Measurements from ENCODE around the gene CXorf58. TPM values are rescaled to one million over a fixed set of nuclear protein-coding genes. Genes with fewer than 3 reads are reported as not detected.
A peak's percentile ranks its signal among the peaks of the same experiment; 100 is the strongest.
"Not testable (repeated sequence)": the region's sequence is repeated elsewhere in the genome, so short reads cannot be mapped to it uniquely, and the experiment has no call there.

The CXorf58 gene, protein sequence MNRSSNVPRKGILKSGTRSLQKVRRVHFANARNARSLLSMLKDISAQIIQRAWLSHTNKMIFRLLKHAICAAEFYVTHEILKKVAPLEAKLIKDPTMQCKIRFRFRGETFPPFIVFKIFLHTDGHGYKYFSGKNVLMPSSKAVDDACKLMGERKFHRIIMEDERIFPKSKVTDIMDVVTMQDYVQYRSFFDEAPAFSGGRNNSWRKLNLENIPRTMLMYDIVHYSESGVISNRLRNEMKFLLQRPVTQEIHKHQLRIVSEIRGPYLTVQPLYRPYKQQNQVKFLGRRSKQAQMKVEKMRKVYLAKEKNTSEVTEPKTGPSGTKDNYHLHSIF
- under 1 TPM; 0.18 to 0.68 (median 0.24) TPM for polyA plus RNA-seq (ENCODE audit: insufficient read length in 4 of 4)

DNA sequence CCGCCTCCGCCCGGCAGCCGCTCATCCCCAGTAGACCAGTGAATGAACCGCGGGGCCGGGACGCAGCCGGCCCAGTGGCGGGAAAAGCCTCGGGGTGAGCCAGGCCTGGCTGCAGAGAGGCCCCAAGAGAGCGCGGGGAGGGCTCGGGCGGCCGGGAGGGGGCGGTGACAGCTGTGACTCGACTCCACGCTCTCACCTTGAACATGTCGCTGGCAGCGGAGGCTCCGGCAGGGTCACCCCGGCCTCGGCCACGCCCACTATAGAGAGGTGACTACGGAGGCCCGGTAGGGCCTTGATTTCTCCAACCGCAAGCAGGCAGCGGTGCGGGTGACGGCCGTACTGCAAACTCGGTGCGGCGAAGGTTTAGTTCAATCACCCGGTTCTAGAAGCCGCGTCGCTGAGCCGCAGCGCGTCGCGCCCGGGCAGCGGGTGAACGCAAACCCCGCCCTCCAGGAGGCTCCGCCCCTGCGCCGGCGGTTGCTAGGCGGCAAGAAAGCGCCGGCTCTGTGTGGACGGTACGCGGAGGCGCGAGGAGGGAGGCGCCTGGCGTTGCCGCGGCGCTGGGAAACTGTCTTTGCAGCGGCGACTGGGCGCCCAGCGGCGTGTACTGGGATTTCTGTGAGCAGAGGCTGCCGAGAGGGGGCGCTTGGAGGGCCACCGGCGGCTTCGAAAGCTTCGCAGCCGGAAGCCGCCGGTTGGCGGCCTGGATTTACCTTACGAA, at the start of gene CXorf58, which contains the start of gene APOO:
TSS of gene CXorf58 (plus strand) at position 509 of the 721 bp plus-strand sequence. CDS start 2,297 bp downstream, outside the sequence.
TSS of gene APOO (minus strand) at position 441 of the 721 bp plus-strand sequence. CDS start at position 205, 236 bp downstream.
- DNase-seq (ENCODE audit: low read depth in 4 of 4, low spot score in 3 of 4), result peak; percentile 75 to 82 (median 79)

DNA sequence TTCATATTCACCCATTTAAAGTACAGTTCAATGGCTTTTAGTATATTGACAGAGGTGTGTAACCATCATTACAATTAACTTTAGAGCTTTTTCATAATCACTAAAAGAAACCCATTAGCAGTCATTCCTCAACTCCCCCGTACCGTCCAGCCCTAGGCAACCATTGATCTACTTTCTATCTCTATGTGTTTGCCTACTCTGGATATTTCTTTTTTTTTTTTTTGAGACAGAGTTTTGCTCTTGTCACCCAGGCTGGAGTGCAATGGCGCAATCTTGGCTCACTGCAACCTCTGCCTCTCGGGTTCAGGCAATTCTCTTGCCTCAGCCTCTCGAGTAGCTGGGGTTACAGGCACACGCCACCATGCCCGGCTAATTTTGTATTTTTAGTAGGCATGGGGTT, 48.6 kb upstream of the CXorf58 start:
- not testable (repeated sequence) for DNase-seq (ENCODE audit: low read depth in 4 of 4, low spot score in 3 of 4)

DNA sequence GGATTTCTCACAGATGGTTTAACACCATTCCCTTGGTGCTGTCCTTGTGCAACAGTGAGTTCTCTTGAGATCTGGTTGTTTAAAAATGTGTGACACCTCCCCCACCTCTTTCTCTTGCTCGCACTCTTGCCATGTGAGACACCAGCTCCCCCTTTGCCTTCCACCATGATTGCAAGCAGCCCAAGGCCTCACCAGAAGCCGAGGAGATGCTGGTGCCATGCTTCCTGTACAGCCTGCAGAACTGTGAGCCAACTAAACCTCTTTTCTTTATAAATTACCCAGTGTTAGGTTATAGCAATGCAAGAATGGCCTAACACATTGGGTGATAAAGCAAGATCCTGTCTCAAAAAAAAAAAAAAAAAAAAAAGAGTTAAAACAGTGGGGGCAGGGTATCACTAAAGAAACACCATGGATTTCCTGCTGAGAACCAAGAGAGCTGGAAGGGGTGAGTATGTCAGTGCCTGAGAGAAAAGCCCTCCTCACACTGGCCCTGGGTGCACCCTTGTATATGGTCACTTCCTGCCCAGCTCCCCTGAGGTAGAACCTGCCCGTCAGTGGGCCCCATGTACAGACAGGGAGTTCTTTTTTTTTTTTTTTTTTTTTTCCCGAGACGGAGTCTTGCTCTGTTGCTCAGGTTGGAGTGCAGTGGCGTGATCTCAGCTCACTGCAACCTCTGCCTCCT, 46.5 kb upstream of the CXorf58 start:
- no peak for DNase-seq (ENCODE audit: low read depth in 4 of 4, low spot score in 3 of 4)

DNA sequence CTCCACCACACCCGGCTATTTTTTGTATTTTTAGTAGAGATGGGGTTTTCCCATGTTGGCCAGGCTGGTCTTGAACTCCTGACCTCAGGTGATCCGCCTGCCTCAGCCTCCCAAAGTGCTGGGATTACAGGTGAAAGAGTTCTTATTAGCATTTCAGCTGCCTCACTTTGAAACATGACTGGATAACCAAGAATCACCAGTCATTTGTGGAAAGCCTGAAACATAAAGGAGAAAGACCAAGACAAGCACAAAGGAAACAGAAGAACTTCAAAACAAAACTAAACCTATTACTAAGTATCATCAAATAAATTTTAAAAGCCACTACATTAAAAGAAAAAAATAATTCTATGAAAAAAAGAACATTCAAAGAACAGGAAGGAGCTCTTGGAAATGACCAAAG, 45.9 kb upstream of the CXorf58 start:
- DNase-seq (ENCODE audit: low read depth in 4 of 4, low spot score in 3 of 4), result not testable (repeated sequence)

DNA sequence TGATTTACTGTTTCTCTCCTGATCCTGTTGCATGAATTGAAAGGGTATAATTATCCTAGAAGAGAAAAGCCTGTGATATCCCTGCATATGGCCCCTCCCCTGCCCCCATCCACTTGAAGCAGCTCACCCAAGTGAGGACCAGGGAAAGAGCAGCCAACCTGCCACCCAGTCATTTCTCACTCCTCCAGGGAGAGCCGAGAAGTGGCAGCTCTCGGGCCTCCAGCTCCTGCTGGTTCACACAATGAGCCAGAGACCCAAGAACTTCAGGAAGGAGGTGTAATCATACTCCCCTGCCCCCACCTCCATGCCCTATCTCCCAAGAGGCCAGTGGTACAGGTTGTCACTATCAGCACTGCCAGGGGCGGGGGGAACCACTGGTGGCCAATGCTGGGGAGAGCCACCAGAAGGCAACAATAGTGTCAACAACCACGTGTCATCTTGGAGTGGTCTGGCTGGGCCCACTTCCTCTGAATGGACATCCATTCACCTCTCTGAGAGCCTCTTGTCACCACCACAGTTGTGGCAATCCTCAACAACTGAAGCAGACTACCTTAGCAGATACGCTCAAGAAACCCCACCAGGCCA, 43.0 kb upstream of the CXorf58 start:
- no peak for DNase-seq (ENCODE audit: low read depth in 4 of 4, low spot score in 3 of 4)

- no peak for DNase-seq (ENCODE audit: low read depth in 4 of 4, low spot score in 3 of 4)
Measured at GRCh38 chrX:23870041-23870440, 37.8 kb upstream of the CXorf58 start.

DNA sequence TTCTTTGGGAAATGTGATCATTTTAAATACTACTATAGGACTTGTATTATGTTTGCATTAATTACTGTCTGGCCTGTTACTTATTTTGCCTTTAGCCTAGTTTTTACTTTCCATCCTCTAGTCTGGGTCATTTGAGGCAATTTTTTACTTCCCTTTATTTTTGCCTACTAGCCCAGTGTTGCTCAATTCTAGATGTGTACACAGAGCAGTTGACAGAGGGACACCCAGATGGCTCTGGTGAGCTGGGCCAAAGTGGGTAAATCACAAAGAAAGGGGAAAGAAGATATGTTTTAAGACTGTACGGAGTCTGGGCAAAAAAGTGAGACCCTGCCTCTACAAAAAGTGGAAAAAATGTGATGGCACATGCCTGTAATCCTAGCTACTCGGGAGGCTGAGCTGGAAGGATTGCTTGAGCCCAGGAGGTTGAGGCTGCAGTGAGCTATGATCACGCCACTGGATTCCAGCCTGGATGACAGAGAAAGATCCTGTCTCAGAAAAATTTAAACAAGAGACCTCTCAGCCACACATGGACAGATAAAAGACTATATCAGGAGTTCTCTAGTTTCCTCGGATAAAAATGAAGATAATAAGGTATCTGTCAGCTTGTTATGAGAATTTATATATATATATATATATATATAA, 35.8 kb upstream of the CXorf58 start:
- no peak for DNase-seq (ENCODE audit: low read depth in 4 of 4, low spot score in 3 of 4)

DNA sequence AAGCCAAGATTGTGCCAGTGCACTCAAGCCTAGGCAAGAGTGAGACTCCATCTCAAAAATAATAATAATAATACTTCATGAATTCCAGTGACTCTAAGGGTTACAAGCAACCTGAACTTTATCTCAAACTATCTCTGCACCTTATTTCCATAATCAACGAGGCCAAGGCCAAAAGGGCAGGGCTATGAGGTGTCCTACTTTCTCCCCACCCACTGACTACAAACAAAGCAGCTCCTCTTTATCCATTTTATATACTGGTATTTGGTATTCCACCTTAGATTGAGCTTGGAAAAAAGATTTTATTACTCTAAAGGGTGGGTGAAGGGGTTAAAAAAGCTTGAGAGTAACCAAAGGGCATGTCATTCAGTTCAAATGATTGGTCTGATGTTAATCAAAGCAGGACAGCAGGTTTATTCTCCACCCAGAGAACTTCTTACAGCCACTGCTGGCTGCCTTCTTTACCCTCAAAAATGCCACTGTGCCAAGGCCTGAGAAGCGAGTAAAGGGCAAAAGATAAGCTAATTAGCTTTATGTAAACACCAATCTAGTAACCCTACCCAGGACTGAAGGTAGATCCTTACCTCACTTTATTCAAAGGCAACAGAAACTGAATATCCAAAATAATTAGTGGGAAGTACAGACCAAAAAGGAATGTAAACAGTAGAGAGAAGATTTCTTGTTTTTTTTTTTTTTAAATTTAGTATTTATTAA, 28.3 kb upstream of the CXorf58 start:
- no peak for DNase-seq (ENCODE audit: low read depth in 4 of 4, low spot score in 3 of 4)

DNA sequence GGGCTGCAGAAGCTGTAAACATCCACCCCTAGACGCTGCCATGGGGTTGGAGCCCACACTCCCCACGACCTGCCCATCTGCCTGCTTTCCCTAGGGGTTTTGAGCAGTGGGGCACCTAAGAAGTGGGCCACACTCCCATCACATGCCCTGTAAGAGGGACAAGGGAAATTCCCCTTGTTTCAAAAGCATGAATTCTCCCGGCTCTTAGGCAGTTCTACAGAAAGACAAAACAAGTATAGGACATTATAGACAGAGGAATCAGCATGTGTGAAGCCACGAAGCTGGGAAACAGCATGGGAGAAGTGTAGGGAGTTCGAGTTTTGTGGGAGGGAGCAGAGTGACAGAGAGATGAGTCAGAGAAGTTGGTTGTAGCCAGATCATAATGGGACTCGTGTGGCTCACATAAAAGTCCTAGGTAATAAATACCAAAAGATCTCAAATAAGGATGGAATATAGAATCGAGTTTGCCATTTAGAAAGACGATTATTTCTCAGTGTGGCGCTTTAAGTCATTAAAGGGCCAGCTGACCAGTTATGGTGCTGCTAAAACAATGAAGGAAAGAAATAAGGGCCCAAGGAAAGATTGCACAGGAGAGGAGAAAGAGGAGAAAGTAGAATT, 24.0 kb upstream of the CXorf58 start:
- DNase-seq (ENCODE audit: low read depth in 4 of 4, low spot score in 3 of 4), result no peak

GRCh38 chrX:23884427-23885024, 23.3 kb upstream of the CXorf58 start:
- DNase-seq (ENCODE audit: low read depth in 4 of 4, low spot score in 3 of 4), result no peak

DNA sequence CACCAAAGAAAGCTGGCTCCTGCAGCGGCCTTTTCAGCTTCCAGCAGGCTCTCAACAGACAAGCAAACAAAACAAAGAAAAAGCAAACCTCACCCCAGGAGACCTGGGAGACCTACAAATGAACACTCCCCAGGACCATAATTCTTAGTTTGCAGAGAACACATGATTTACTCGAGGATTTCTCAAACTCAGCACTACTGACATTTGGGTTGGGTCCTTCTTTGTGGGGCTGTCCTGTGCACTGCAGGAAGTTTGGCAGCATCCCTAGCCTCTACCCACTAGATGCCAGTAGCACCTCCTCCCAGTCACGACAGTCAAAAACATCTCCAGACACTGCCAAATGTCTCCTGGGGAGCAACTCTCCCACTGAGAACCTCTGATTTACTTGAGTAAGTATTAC, 22.0 kb upstream of the CXorf58 start:
- no peak for DNase-seq (ENCODE audit: low read depth in 4 of 4, low spot score in 3 of 4)

DNA sequence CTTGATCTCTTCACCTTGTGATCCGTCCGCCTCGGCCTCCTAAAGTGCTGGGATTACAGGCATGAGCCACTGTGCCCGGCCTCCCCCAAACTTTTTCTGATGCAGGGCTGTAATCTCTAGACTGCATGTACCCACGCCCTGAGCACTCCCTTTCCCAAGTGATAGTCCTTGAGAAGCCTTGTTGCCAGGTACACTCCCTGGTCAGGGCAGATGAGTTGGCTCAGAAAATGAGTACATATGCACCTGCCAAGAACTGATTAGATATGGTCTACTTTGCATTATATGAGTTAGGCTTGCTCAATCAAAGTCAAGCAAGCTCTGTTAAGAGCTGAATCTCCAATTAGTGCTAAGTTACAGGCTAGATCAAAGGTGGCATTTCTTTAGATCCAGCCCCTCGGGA, 20.4 kb upstream of the CXorf58 start:
- no peak for DNase-seq (ENCODE audit: low read depth in 4 of 4, low spot score in 3 of 4)

DNA sequence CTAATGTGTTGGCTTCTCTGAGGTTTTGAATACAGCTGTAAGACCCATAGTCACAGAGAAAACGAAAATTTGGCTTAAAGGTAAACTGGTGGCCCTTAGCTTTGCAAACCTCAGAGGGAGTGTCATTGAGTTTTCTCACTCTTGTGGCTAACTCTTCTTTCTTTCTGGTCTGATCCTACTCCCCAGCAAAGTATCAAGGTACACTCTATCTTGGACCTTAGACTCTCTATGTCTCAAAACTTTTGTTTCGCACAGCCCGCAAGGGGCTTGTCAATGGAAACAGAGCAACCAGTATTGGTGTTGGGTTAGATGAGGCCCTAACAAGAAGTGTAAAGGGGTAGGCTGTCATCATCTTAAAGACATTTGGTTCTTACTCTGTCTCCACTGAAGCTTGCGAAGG, 19.9 kb upstream of the CXorf58 start:
- no peak for DNase-seq (ENCODE audit: low read depth in 4 of 4, low spot score in 3 of 4)

DNA sequence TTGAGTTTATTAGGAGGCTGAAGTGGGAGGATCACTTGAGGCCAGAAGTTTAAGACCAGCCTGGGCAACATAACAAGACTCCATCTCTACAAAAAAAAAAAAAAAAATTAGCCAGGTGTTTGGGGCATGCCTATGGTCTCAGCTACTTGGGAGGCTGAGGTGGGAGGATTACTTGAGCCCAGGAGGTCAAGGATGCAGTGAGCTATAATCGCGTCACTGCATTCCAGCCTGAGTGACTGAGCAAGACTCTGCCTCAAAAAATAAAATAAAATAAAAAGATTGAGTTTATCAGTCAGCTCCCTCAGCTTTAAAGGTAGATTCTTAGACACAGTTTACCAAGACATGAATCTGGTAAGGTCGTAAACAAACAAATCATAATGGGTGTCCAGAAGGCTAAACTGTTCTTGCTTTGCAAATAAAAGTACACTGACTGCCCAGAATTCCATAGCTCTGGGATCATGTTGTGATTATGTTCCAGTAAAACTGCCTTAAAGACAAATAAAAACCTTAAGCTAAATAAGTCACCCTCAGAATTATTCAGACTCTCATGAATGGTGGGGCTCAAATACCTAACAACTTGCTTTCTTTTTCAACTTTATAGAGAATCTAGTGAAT, 18.8 kb upstream of the CXorf58 start:
- no peak for DNase-seq (ENCODE audit: low read depth in 4 of 4, low spot score in 3 of 4)

DNA sequence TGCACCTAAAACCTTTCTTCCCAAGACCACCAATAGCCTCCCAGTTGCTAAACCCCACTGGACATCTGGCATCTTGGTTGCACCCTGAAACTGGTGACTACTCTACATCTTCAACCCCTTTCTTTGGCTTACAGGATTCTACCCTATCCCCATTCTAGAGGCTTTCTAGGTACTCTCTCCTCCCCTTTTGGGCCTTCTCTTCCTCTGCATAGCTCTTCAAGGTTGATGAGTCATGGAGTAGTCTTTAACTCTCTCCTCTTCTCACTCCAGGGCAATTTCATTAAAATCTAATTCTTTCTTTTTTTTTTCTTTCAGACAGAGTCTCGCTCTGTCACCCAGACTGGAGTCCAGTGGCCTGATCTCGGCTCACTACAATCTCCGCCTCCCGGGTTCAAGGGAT, 16.9 kb upstream of the CXorf58 start:
- no peak for DNase-seq (ENCODE audit: low read depth in 4 of 4, low spot score in 3 of 4)

DNA sequence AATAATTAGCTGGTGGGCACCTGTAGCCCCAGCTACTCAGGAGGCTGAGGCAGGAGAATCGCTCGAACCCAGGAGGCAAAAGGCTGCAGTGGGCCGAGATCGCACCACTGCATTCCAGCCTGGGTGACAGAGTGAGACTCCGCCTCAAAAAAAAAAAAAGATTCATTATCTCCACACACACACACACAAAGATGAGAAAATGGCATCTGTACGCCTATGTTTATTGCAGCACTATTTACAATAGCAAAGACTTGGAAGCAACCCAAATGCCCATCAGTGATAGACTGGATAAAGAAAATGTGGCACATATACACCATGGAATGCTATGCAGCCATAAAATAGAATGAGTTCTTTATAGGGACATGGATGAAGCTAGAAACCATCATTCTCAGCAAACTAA, 12.8 kb upstream of the CXorf58 start:
- not testable (repeated sequence) for DNase-seq (ENCODE audit: low read depth in 4 of 4, low spot score in 3 of 4)

DNA sequence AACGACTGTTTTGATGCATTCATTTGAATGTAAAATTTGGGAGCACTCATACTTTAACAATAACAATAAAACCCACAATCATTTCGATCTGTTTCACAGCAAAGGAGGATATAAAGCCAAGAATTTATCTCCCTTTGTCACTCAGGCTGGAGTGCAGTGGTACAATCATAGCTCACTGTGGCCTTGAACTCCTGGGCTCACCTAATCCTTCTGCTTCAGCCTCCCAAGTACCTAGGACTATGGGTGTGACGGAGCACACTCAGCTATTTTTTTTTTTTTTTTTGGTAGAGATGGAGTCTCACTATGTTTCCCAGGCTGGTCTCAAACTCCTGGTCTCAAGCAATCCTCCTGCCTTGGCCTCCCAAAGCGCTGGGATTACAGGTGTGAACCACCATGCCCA, 11.3 kb upstream of the CXorf58 start:
- DNase-seq (ENCODE audit: low read depth in 4 of 4, low spot score in 3 of 4), result not testable (repeated sequence)

DNA sequence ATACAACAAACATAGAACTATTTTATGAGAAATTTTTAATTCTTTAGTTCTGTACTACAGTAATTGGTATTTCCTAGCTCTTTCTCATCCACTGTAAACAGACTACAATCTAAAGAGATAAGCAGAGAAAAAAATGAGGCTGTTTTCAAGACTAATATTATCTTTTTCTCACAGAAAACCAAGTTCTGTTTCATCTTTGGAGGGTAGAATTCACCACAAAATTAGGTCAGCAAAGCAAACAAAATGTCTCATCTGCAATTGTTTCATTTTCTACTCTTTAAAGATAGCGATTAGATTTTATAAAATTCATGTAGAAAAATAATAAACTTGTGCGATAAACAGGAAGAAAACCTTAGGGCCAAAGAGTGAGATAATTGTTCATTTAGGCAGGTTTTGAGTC, 10.8 kb upstream of the CXorf58 start:
- DNase-seq (ENCODE audit: low read depth in 4 of 4, low spot score in 3 of 4), result no peak
